NCI-H2227 (cell line): Measurements from ENCODE around the gene FGD6.
"Not testable (repeated sequence)": the region's sequence is repeated elsewhere in the genome, so short reads cannot be mapped to it uniquely, and the experiment has no call there.

Experiments used
- DNase-seq: peaks from one replicate; lab custom pipeline; 2025; ENCODE audit not compliant: unreplicated experiment; lab: John Stamatoyannopoulos, UW

The FGD6 gene

GRCh38 chr12:95181103-95181502 is 36.2 kb downstream of the FGD6 start:
- peak; percentile 23 for DNase-seq

- no peak for DNase-seq
Observed at GRCh38 chr12:95179011-95179410, 38.3 kb downstream of the FGD6 start.

DNA sequence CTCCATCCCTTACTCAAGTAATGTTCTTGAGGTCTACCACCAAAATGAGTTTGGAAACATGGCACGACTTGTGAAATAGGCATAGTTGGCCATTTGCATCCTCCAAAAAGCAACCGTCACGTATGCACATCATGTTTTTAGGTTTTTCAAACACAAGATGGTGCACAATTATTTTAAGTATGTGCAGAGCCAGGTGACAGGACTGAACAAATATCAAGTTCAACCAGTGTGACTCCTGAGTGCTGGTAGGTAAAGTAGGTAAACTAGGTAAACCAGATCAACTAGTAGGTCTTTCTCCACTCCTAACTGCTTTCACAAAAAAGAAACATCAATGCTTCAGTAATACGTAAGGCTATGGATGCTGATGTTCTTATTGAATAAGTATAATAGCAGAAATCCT is 39.1 kb downstream of the FGD6 start:
- DNase-seq = no peak

DNA sequence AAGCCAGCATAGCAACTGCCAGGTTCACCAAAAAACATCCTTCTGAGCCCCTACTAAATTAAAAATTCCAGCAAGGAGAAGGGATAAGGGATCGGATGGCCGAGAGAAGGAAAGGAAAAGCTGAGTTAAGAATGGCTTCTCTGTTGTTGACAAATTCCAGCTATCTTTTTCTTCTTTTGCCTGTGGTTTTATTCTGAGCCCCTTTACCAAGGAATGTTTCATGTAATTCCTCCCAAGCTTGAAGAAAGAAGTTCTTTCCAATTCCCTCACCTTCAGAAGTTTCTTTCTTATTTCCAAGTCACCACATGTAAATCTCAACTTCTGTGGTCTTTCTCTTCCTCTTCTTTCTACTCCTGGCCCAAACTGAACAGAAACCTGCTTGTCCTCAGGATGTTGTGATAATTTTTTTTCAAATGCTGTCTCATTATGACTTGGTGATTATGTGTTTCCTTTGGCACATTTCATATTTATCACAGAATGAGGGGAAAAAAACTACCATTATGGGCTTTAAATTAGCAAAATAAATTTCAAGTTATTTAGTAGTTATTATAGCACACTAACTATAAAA is 40.0 kb downstream of the FGD6 start:
- DNase-seq = no peak

- no peak for DNase-seq
Observed at GRCh38 chr12:95173392-95174251, 43.6 kb downstream of the FGD6 start.

DNA sequence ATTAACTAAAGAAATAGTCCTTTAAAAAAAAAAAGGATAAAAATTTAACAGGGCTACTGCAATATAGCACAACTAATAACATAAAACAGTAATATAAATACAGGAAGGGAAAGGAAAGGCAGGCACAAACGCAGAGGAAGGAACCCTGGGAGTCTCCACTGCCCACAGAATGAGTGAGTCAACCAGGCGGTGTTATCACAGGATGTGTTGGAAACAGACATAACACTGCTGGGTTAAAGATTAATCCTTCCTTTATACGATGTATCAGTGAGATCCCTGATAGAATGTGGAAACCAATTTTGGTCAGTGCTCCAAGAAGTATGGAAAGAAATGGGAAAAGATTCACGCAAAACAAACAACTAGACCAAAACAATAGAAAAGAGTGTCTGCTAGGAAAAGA is 47.9 kb downstream of the FGD6 start:
- DNase-seq = no peak

- DNase-seq = no peak
Observed at GRCh38 chr12:95168746-95169145, 48.5 kb downstream of the FGD6 start.

- no peak for DNase-seq
Observed at GRCh38 chr12:95164656-95165055, 52.6 kb downstream of the FGD6 start.

- DNase-seq = no peak
Observed at GRCh38 chr12:95158919-95159318, 58.3 kb downstream of the FGD6 start.

GRCh38 chr12:95151821-95152220 is 65.4 kb downstream of the FGD6 start:
- no peak for DNase-seq

DNA sequence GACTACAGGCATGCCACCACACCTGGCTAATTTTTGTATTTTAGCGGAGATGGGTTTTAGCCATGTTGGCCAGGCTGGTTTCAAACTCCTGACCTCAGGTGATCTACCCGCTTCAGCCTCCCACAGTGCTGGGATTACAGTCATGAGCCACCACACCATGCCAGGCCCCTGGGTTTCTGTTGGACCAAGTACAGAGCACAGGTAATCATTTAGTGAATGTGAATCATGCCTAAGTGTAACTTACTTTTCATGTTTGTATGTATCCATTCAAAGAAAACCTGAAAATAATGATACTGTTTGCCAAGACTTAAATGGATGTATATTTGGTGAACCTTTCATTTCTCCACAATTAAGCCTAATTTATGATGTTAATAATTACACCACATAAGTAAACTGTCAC is 65.9 kb downstream of the FGD6 start:
- DNase-seq = no peak

- DNase-seq = no peak
Observed at GRCh38 chr12:95150501-95150900, 66.8 kb downstream of the FGD6 start.

DNA sequence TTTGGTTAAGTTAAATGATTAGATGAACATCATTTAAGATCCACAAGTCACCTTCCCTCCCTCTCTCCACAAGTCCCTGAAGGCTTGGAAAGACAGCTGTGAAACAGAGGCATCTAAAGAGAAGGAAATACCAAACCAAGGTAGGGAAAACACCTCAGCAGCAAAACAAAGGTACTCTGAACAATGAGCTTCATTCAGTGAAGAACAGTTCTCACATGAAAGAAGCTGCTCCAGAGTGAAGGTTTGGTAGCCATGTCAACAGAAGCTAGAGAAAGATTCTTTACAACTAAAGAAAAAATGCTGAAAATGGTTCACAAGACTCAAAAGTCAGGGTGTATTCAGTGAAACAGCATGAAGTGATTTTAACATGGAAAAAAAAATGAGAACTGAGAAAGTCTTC is 69.4 kb downstream of the FGD6 start:
- DNase-seq = no peak

GRCh38 chr12:95146769-95147168 is 70.5 kb downstream of the FGD6 start:
- DNase-seq = no peak

- no peak for DNase-seq
Observed at GRCh38 chr12:95143621-95144205, 73.6 kb downstream of the FGD6 start.

DNA sequence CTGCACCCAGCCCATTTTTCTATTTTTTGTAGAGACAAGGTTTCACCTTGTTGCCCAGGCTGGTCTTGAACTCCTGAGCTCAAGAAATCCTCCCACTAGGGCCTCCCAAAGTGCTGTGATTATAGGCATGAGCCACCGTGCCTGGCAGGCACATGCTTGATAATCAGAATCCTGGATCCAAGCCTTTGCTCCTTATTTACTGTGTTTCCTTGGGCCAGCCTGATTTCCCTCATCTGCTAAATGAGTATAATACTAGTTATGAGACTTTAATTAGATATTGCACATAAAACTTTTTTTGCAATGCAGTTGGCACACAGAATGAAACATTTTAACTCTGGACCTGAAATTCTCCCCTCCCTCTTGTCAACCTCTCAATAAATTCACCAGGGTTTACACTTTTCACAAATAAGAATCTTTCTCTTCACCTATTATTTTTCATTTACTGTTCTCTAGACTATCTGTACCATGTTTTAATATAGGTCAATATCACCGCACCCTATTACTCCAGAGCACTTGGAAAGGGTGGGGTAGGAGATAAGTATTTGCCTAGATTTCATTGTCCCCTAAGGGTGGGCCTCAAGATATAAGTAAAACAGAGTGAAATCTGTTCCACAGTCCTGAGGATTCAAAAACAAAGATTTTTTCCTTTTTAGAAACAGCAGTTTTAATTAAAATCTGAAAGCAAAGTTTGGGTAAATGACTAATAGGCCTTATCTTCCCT is 74.7 kb downstream of the FGD6 start:
- no peak for DNase-seq

GRCh38 chr12:95141310-95141709 is 76.0 kb downstream of the FGD6 start:
- DNase-seq = no peak

DNA sequence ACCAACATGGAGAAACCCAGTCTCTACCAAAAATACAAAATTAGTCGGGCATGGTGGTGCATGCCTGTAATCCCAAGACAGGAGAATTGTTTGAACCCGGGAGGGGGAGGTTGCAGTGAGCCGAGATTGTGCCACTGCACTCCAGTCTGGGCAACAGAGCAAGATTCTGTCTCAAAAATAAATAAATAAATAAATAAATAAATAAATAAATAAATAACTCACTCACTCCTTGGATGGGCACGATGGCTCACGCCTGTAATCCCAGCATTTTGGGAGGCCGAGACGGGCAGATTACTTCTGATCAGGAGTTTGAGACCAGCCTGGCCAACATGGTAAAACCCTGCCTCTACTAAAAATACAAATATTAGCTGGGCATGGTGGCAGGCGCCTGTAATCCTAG is 79.2 kb downstream of the FGD6 start:
- DNase-seq = not testable (repeated sequence)

DNA sequence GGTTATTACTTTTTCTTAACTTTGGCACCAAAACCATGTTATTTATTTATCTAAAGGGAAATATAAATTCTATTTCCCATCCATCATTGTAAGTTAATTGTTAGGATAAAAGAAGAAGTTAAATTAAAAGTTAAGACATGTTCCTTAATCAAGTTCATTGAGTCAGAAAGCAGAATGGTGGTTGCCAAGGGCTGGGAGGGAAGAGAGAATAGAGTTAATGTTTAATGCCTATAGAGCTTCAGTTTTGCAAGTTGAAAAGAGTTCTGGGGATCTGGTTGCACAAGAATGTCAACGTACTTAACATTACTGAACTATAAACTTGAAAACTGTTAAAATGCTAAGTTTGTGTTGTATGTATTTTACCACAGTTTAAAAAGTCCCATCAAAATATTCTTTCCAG is 80.7 kb downstream of the FGD6 start:
- DNase-seq = no peak

- DNase-seq = no peak
Observed at GRCh38 chr12:95134085-95134484, 83.2 kb downstream of the FGD6 start.

- no peak for DNase-seq
Observed at GRCh38 chr12:95131589-95132340, 85.5 kb downstream of the FGD6 start.
